Peyer's patch (tissue), 4 donors: Measurements from ENCODE around the gene TYW1.

Experiments
- POLR2A ChIP-seq, 2 donors: fragments of 450-650 bp; IDR thresholded peaks; one replicate each; pipeline ENCODE4 v1.5.1; 2017; ENCODE audit warnings: antibody characterized with exemption in 2 of 2, mild to moderate bottlenecking in 2 of 2, moderate library complexity in 2 of 2
- TF ChIP-seq, protein P1 (sequence below), 6 experiments: fragments of 450-650 bp in 4 of 6; fragments of 200-600 bp in 2 of 6; sonication (generic) in 1 of 6; IDR thresholded peaks; one replicate each; pipeline ENCODE4 v1.5.1; 2017 to 2019; ENCODE audit warnings: antibody characterized with exemption in 6 of 6, mild to moderate bottlenecking in 3 of 6, moderate library complexity in 1 of 6

DNA sequence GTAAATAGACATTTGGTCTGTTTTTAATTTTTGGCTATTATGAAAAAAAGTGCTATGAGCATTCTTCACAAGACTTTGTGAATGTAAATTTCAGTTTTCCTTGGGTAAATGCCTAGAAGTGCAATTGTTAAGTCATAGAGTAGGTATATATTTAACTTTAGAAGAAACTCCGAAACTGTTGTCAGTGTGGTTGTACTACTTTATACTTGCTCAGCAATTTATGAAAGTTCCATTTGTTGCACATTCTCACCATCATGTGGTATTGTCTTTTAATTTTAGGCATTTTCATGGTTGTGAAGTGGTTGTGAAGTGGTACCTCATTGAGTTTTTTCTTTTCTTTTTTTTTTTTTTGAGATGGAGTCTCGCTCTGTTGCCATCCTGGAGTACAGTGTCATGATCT lies 60.0 kb downstream of the TYW1 start:
- TF ChIP-seq, protein P1, sequence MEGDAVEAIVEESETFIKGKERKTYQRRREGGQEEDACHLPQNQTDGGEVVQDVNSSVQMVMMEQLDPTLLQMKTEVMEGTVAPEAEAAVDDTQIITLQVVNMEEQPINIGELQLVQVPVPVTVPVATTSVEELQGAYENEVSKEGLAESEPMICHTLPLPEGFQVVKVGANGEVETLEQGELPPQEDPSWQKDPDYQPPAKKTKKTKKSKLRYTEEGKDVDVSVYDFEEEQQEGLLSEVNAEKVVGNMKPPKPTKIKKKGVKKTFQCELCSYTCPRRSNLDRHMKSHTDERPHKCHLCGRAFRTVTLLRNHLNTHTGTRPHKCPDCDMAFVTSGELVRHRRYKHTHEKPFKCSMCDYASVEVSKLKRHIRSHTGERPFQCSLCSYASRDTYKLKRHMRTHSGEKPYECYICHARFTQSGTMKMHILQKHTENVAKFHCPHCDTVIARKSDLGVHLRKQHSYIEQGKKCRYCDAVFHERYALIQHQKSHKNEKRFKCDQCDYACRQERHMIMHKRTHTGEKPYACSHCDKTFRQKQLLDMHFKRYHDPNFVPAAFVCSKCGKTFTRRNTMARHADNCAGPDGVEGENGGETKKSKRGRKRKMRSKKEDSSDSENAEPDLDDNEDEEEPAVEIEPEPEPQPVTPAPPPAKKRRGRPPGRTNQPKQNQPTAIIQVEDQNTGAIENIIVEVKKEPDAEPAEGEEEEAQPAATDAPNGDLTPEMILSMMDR (IDR thresholded peaks at IDR 0.05) = no peak
- TF ChIP-seq POLR2A (IDR thresholded peaks at IDR 0.05) = no peak
